Retinal pigment epithelial cell (primary cell): ENCODE measurements around the gene ODAD2.

Experiments used
- DNase-seq: peaks from one replicate; pipeline ENCODE4 v3.0.0-alpha.2; 2010; ENCODE audit warnings: low read depth
- H3K4me3 ChIP-seq: 2 replicates; pipeline ENCODE4 v1.5.1; 2011; ENCODE audit warnings: mild to moderate bottlenecking, low read length, control low read depth, moderate library complexity
- TF ChIP-seq, protein P1 (sequence below): conservative IDR thresholded peaks from 2 replicates; pipeline ENCODE4 v1.5.1; 2011; ENCODE audit warnings: low read depth, low read length, control low read depth, inconsistent platforms

The ODAD2 gene

DNA sequence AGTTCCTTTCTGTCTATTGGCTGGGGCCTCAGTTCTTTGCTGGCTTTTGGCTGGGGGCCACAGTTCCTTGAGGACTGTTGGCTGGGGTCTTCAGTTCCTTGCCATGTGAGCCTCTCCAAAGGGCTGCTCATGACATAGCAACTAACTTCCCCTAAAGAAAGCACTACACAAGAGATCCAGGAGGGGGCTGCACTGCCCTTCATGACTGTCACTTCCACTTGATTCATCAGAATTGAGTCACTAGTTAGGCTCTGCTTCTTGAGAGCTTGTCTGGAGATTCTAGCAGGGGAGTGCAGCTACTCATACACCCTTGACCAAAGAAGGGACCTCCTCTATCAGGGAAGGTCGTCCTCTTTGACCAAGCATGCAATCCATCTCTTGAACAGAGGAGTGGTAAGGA is 215.2 kb downstream of the ODAD2 start:
- H3K4me3 ChIP-seq, result no peak overlapping the region

DNA sequence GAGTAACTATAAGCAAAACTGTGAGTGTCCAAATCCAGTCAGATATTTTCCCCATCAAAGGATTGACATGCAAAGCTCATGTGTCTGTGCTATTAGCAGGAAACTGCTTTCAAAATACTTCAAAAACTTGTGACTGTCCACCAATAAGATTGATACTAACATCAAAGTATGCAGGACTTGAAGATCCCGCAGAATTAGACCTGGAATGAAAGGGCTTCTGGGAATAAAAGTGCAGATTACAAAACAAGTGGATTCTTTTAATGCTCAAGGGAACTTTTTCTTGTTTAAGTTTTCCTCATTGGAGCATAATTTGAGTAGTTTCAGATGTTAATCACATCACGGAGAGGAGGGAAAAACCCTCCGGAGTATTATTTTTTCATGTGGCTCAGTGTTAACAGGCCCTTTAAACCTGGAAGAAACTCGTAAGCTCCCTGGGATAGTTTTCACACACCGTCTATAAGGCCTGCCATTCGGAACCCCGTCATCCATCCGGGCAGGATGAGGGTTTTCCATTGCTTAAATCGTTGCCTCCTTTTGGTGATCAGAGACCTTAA is 219.3 kb downstream of the ODAD2 start:
- no peak for DNase-seq
- H3K4me3 ChIP-seq, result no peak overlapping the region
- TF ChIP-seq, protein P1, sequence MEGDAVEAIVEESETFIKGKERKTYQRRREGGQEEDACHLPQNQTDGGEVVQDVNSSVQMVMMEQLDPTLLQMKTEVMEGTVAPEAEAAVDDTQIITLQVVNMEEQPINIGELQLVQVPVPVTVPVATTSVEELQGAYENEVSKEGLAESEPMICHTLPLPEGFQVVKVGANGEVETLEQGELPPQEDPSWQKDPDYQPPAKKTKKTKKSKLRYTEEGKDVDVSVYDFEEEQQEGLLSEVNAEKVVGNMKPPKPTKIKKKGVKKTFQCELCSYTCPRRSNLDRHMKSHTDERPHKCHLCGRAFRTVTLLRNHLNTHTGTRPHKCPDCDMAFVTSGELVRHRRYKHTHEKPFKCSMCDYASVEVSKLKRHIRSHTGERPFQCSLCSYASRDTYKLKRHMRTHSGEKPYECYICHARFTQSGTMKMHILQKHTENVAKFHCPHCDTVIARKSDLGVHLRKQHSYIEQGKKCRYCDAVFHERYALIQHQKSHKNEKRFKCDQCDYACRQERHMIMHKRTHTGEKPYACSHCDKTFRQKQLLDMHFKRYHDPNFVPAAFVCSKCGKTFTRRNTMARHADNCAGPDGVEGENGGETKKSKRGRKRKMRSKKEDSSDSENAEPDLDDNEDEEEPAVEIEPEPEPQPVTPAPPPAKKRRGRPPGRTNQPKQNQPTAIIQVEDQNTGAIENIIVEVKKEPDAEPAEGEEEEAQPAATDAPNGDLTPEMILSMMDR, result no peak

More for the DNA sequence above, 215.2 kb downstream of the ODAD2 start:
- DNase-seq, result peak; percentile 23
- TF ChIP-seq, protein P1, result peak; percentile 69

DNA sequence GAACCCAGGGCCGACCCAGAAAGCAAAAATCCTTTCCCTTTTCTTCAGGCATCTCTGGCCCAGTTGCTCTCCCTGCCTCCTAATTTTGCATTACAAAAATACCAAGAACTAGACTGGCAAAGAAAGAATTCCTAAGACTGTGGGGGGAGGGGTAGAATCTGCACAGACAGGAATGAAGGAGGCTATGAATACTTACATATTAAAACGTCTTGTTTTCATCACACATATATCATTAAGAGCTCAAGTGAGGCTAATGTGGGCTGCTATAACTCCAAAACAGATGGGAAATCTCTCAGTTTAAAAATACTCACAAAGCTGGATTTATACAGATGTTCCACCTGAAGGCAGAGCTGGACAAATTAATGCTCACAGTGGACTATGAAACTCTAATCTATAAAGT is 224.0 kb downstream of the ODAD2 start:
- H3K4me3 ChIP-seq, result no peak overlapping the region
- TF ChIP-seq, protein P1, result no peak
- DNase-seq, result no peak

DNA sequence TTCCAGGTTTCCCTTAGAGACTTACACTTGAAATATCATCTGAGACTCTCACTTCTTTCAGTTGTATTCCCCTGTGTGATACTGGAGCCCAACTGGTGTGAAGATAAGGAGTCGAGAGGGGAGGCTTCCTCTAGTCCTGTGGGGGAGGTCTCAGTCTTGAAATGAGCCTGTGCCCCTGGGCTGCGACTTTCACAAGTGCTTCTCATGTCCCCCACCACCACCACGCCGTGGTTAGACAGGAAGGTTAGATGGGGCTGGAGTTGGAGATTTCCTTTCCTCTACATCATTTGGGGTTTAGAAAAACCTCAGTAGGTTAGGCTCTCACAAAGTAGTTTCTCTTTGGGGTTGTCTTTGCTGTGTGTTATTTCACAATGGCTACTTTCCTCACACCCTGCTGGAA is 227.6 kb downstream of the ODAD2 start:
- DNase-seq, result no peak
- TF ChIP-seq, protein P1, result no peak
- H3K4me3 ChIP-seq, result no peak overlapping the region

DNA sequence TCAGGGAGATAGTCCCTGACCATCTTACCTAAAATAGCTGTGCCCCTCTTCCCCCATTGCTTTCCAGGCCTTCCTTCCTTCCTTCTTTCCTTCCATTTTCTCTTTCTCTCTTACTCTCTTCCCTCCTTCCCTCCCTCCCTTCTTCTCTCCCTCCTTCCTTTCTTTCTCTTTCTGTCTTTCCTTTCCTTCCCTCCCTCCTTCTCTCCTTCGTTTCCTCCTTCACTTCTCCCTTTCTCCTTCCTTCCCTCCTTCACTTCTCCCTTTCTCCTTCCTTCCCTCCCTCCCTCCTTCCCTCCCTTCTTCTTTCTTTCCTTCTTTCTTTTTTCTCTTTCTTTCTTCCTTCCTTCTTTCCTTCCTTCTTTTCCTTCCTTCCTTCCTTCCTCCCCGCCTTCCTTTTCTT is 228.7 kb downstream of the ODAD2 start:
- TF ChIP-seq, protein P1, result no peak

More for the DNA sequence above, 228.7 kb downstream of the ODAD2 start:
- H3K4me3 ChIP-seq, result no peak overlapping the region
- DNase-seq, result no peak
